Ishikawa (cell line): Measurements from ENCODE around the gene TNFRSF12A.

Experiments used
- CEBPB ChIP-seq: IDR thresholded peaks from 2 replicates; pipeline ENCODE4 v1.6.1; 2012
- CREB1 ChIP-seq: IDR thresholded peaks from 2 replicates; pipeline ENCODE4 v1.6.1; 2012; ENCODE audit warnings: low read depth
- EGR1 ChIP-seq: IDR thresholded peaks from 2 replicates; pipeline ENCODE4 v1.6.1; 2012
- EP300 ChIP-seq: IDR thresholded peaks from 2 replicates; pipeline ENCODE4 v1.6.1; 2012; ENCODE audit warnings: borderline replicate concordance
- FOXM1 ChIP-seq: IDR thresholded peaks from 2 replicates; pipeline ENCODE4 v1.6.1; 2012; ENCODE audit warnings: low read depth, borderline replicate concordance
- NFIC ChIP-seq: IDR thresholded peaks from 2 replicates; pipeline ENCODE4 v1.6.1; 2012
- RAD21 ChIP-seq: IDR thresholded peaks from 2 replicates; pipeline ENCODE4 v1.6.1; 2012; ENCODE audit warnings: low read depth
- REST ChIP-seq: IDR thresholded peaks from 2 replicates; pipeline ENCODE4 v1.6.1; 2012; ENCODE audit warnings: low read depth, mild to moderate bottlenecking
- TAF1 ChIP-seq: IDR thresholded peaks from 2 replicates; pipeline ENCODE4 v1.6.1; 2012; ENCODE audit warnings: low read depth, mild to moderate bottlenecking
- TCF12 ChIP-seq: IDR thresholded peaks from 2 replicates; pipeline ENCODE4 v1.6.1; 2012; ENCODE audit warnings: low read depth
- TEAD4 ChIP-seq: IDR thresholded peaks from 2 replicates; pipeline ENCODE4 v1.6.1; 2012
- YY1 ChIP-seq: IDR thresholded peaks from 2 replicates; pipeline ENCODE4 v1.6.1; 2012; ENCODE audit warnings: low read depth
- TF ChIP-seq, protein P1 (sequence below): IDR thresholded peaks from 2 replicates; pipeline ENCODE4 v1.6.1; 2012
- TF ChIP-seq, protein P2 (sequence below): IDR thresholded peaks from 2 replicates; pipeline ENCODE4 v1.6.1; 2012

GRCh38 chr16:2985893-2986355 lies 34.2 kb upstream of the TNFRSF12A start:
- no peak for TF ChIP-seq NFIC
- no peak for TF ChIP-seq TEAD4
- no peak for TF ChIP-seq TCF12
- TF ChIP-seq RAD21, result no peak
- no peak for TF ChIP-seq EP300
- TF ChIP-seq, protein P1, sequence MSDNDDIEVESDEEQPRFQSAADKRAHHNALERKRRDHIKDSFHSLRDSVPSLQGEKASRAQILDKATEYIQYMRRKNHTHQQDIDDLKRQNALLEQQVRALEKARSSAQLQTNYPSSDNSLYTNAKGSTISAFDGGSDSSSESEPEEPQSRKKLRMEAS, result no peak
- no peak for TF ChIP-seq TAF1
- TF ChIP-seq EGR1, result no peak
- TF ChIP-seq, protein P2, sequence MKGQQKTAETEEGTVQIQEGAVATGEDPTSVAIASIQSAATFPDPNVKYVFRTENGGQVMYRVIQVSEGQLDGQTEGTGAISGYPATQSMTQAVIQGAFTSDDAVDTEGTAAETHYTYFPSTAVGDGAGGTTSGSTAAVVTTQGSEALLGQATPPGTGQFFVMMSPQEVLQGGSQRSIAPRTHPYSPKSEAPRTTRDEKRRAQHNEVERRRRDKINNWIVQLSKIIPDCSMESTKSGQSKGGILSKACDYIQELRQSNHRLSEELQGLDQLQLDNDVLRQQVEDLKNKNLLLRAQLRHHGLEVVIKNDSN, result no peak
- no peak for TF ChIP-seq CREB1
- TF ChIP-seq REST, result no peak
- no peak for TF ChIP-seq CEBPB
- TF ChIP-seq YY1, result no peak
- TF ChIP-seq FOXM1, result no peak
